ENCODE data around the gene ZNF136. TPM values are rescaled to one million over a fixed set of nuclear protein-coding genes. Genes with fewer than 3 reads are reported as not detected.

The ZNF136 gene
- total and polyA plus RNA-seq, 2 donors (not counting 3 experiments of a cell fraction or from before 2014, with no cell fraction given), result 0.92 to 3.5 TPM

GRCh38 chr19:12159773-12160414, 3.0 kb upstream of the ZNF136 start:
- Histone ChIP-seq H3K4me1 (ENCODE audit: control insufficient read depth, extremely low read depth, insufficient read depth, low read length) (peaks cover 19% of the 10 kb centered on the region), H2AFZ (ENCODE audit: low read depth, low read length) (no peak overlapping the region), H3K4me3 (replicated peaks in 1 of 3; ENCODE audit: insufficient read depth in 1 of 3, low read depth in 1 of 3, low read length in 3 of 3) (no peak overlapping the region)

More at GRCh38 chr19:12159773-12160414, 3.0 kb upstream of the ZNF136 start:
- Histone ChIP-seq H4K20me1 (replicated peaks; ENCODE audit: control insufficient read depth, extremely low read depth, insufficient read depth, low read length) (no peaks in the 10 kb centered on the region), H3K9me3 (replicated peaks; ENCODE audit: control insufficient read depth, insufficient read depth, low read length) (no peaks in the 10 kb centered on the region), H3K79me2 (ENCODE audit: control insufficient read depth, insufficient read depth, low read length) (peaks cover 6% of the 10 kb centered on the region), H3K4me2 (ENCODE audit: insufficient read depth, low read length) (no peak overlapping the region), H3K27ac (ENCODE audit: insufficient read depth, low read depth, low read length) (no peak overlapping the region), H3K9ac (replicated peaks; ENCODE audit: extremely low read depth, insufficient read depth, low read length) (no peak overlapping the region), H3K36me3 (ENCODE audit: control insufficient read depth in 2 of 2, extremely low read depth in 1 of 2, insufficient read depth in 2 of 2, low read length in 2 of 2) (no peaks in the 10 kb centered on the region), H3K9me1 (replicated peaks; ENCODE audit: control insufficient read depth, extremely low read depth, insufficient read depth, low read length) (no peaks in the 10 kb centered on the region), H3K27me3 (ENCODE audit: control insufficient read depth in 2 of 2, insufficient read depth in 2 of 2, low read length in 2 of 2) (no peaks in the 10 kb centered on the region)
- intact Hi-C loops (cut with micrococcal nuclease), result loop anchor here (5.0 kb wide), 1 partner anchor 507 kb away; the partner anchor contains the start of genes MAN2B1 and WDR83
- DNase-seq (ENCODE audit: low read depth, low spot score), result no peak
- dilution Hi-C loops (cut with MboI; ENCODE audit: extremely low pct_ligation_motif_present, low sequenced_read_pairs), result no loop called here
- no peak for FAIRE-seq
- TF ChIP-seq JUN (IDR thresholded peaks at IDR 0.05; ENCODE audit: borderline replicate concordance, insufficient read depth, insufficient read length, low read depth) (no peak), FOS (IDR thresholded peaks at IDR 0.05; ENCODE audit: borderline replicate concordance, insufficient read depth, low read length) (no peak), POLR2A (IDR thresholded peaks at IDR 0.05; ENCODE audit: low read depth, low read length) (no peak), EZH2 (IDR thresholded peaks at IDR 0.05; ENCODE audit: borderline replicate concordance, low read depth, low read length, severe bottlenecking) (no peak), GATA2 (IDR thresholded peaks at IDR 0.05; ENCODE audit: insufficient read depth, insufficient read length, low read depth, low read length) (no peak), MYC (IDR thresholded peaks at IDR 0.05; ENCODE audit: low read depth, low read length) (no peak), POLR2AphosphoS5 (IDR thresholded peaks at IDR 0.05; ENCODE audit: insufficient read depth, low read depth, low read length) (no peak)
- TF ChIP-seq, protein P1, sequence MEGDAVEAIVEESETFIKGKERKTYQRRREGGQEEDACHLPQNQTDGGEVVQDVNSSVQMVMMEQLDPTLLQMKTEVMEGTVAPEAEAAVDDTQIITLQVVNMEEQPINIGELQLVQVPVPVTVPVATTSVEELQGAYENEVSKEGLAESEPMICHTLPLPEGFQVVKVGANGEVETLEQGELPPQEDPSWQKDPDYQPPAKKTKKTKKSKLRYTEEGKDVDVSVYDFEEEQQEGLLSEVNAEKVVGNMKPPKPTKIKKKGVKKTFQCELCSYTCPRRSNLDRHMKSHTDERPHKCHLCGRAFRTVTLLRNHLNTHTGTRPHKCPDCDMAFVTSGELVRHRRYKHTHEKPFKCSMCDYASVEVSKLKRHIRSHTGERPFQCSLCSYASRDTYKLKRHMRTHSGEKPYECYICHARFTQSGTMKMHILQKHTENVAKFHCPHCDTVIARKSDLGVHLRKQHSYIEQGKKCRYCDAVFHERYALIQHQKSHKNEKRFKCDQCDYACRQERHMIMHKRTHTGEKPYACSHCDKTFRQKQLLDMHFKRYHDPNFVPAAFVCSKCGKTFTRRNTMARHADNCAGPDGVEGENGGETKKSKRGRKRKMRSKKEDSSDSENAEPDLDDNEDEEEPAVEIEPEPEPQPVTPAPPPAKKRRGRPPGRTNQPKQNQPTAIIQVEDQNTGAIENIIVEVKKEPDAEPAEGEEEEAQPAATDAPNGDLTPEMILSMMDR (IDR thresholded peaks at IDR 0.05; ENCODE audit: extremely low read depth in 1 of 2, insufficient read depth in 1 of 2, low read depth in 1 of 2, low read length in 2 of 2), result no peak
- TF ChIP-seq, protein P2, sequence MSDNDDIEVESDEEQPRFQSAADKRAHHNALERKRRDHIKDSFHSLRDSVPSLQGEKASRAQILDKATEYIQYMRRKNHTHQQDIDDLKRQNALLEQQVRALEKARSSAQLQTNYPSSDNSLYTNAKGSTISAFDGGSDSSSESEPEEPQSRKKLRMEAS (IDR thresholded peaks at IDR 0.05; ENCODE audit: insufficient read depth, insufficient read length), result no peak
- no TSS peak for BruUV-seq (replicated peaks)
- CTCF ChIA-PET, result no interaction called here
- POLR2A ChIA-PET, result interaction anchor here (0.6 kb wide), 1 partner anchor 333 kb away, joined by 3 read pairs; no protein-coding TSS in a partner anchor
